Thyroid gland (tissue), 4 donors: Measurements from ENCODE around the gene HOXB3. TPM values are rescaled to one million over a fixed set of nuclear protein-coding genes. Genes with fewer than 3 reads are reported as not detected.

Source experiments
- DNase-seq, 2 donors: peaks; one replicate each; pipeline ENCODE4 v3.0.0-alpha.2; 2019
- H3K27ac ChIP-seq, 3 donors: fragments of 200-600 bp; sonication (generic); 1 replicate in 2 of 3; 2 replicates in 1 of 3; pipeline ENCODE4 v1.5.1; 2016 to 2019; ENCODE audit warnings: mild to moderate bottlenecking in 1 of 3, moderate library complexity in 1 of 3
- H3K27me3 ChIP-seq: fragments of 200-600 bp; sonication (generic); one replicate; pipeline ENCODE4 v1.5.1; 2019
- H3K36me3 ChIP-seq, 2 donors: fragments of 200-600 bp; sonication (generic); one replicate each; pipeline ENCODE4 v1.5.1; 2016 to 2019
- H3K4me1 ChIP-seq, 2 donors: fragments of 200-600 bp; sonication (generic); one replicate each; pipeline ENCODE4 v1.5.1; 2017 to 2019
- H3K4me3 ChIP-seq, 3 donors: fragments of 200-600 bp; sonication (generic); replicated peaks in 1 of 3; 1 replicate in 2 of 3; 2 replicates in 1 of 3; pipeline ENCODE4 v1.5.1; 2016; ENCODE audit warnings: mild to moderate bottlenecking in 1 of 3
- H3K9me3 ChIP-seq: fragments of 200-600 bp; sonication (generic); one replicate; pipeline ENCODE4 v1.5.1; 2017
- CTCF ChIP-seq, 6 experiments: fragments of 200-600 bp in 3 of 6; fragments of 450-650 bp in 3 of 6; sonication (generic) in 3 of 6; IDR thresholded peaks; one replicate each; pipeline ENCODE4 v1.5.1; 2016 to 2019; ENCODE audit warnings: antibody characterized with exemption in 6 of 6, mild to moderate bottlenecking in 2 of 6, inconsistent platforms in 1 of 6, moderate library complexity in 1 of 6
- POLR2A ChIP-seq, 2 donors: fragments of 450-650 bp; IDR thresholded peaks; one replicate each; pipeline ENCODE4 v1.6.1; 2017; ENCODE audit warnings: antibody characterized with exemption in 2 of 2, mild to moderate bottlenecking in 2 of 2, moderate library complexity in 1 of 2
- WGBS, 2 donors: methylation state at CpG; one replicate each; pipeline ENCODE4 v1.1.5; 2017; 5-methylcytosine and 5-hydroxymethylcytosine counted together
- intact Hi-C: fragments of 100-400 bp; cut with DNase I; formaldehyde crosslinking; loops from one replicate; pipeline ENCODE4 v1.15.1; 2023
- total RNA-seq, 4 donors: library from RNA; depleted of rRNA; stranded (reverse); fragments of >200 nt; gene quantifications; one replicate each; pipeline ENCODE4 v1.2.3, GENCODE V29; 2016

HOXB3 gene
- total RNA-seq, 4 donors from 2014 or later = 1.5 to 6.7 (median 4.3) TPM

GRCh38 chr17:48506246-48506645, 83.8 kb downstream of the HOXB3 start:
- Histone ChIP-seq H3K36me3 (no peaks in the 10 kb centered on the region), H3K4me1 (no peaks in the 10 kb centered on the region), H3K27ac (no peak overlapping the region), H3K9me3 (no peaks in the 10 kb centered on the region), H3K4me3 (no peak overlapping the region), H3K27me3 (no peaks in the 10 kb centered on the region)
- intact Hi-C loops = no loop called here
- TF ChIP-seq CTCF (IDR thresholded peaks at IDR 0.05) = no peak
- TF ChIP-seq POLR2A (IDR thresholded peaks at IDR 0.05) = no peak
- no peak for DNase-seq
- 80 to 89% methylated on average over 5 of the region's 5 CpGs for WGBS, 2 donors

- Histone ChIP-seq H3K4me1 (no peaks in the 10 kb centered on the region), H3K9me3 (no peaks in the 10 kb centered on the region), H3K27ac (no peak overlapping the region), H3K27me3 (no peaks in the 10 kb centered on the region), H3K36me3 (no peaks in the 10 kb centered on the region), H3K4me3 (no peak overlapping the region)
- WGBS, 2 donors = 50 to 63% methylated on average over 1 of the region's 1 CpG
- TF ChIP-seq CTCF (IDR thresholded peaks at IDR 0.05) (no peak), POLR2A (IDR thresholded peaks at IDR 0.05) (no peak)
- intact Hi-C loops = no loop called here
- no peak for DNase-seq
Measured at GRCh38 chr17:48505788-48506187, 84.3 kb downstream of the HOXB3 start.

DNA sequence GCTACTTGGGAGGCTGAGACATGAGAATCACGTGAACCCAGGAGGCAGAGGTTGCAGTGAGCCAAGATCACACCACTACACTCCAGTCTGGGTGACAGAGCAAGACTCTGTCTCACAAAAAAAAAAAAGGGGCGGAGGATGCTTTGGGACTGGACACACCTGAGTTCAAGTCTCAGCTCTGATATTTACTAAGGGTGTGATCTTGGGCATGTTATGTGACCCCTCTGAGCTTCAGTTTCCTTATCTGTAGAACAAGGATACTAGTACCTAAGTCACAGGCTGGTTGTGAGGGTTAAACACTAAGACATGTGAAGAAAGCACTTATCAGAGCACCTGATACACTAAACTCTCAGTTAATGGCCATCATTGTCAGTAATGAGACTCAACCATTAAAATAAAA, 85.1 kb downstream of the HOXB3 start:
- DNase-seq = no peak
- H3K36me3 ChIP-seq = no peaks in the 10 kb centered on the region
- intact Hi-C loops = no loop called here

DNA sequence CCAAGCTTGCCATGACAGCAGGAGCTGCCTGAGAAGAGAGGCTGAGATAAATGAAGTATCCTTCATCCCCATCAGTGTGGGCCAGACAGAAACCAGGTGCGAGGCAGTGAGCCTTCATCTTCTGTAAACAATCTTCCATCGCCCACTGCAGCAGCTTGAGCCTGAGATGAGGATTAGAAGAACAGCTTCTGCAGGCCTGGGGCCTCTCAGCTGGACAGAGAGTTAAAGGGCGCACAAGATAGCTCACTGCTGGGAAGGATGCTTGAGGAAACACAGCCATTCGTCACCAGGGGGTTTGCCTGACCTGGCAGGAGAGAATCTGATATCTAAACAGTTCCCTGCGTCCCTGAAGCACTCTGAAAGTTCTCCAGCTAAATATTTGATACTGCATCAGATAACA, 86.3 kb downstream of the HOXB3 start:
- intact Hi-C loops = no loop called here
- H3K27ac ChIP-seq = no peak overlapping the region

More for the DNA sequence above, 85.1 kb downstream of the HOXB3 start:
- no peak overlapping the region for H3K27ac ChIP-seq
- H3K4me3 ChIP-seq = no peak overlapping the region
- no peaks in the 10 kb centered on the region for H3K27me3 ChIP-seq
- TF ChIP-seq POLR2A (IDR thresholded peaks at IDR 0.05) = no peak
- no peak for TF ChIP-seq CTCF (IDR thresholded peaks at IDR 0.05)
- 82 to 100% methylated on average over 2 of the region's 2 CpGs for WGBS, 2 donors
- no peaks in the 10 kb centered on the region for H3K4me1 ChIP-seq
- no peaks in the 10 kb centered on the region for H3K9me3 ChIP-seq

DNA sequence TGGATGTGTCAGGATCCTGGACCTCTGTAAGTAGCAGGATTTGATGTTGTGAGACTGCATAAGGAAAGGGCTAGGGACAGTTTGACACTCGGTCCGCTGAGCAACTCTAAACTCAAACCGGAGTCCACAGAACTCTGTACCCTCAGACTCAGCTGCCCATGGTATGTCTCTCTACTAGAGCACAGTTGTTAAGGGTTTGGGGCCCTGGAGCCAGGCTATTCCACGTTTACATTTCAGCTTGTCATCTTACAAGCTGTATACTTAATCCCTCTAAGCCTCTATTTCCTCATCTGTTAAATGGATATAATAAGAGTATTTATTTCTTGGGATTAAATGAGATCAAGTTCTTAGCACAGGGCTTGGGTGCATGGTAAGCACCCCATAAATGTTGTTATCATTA, 87.1 kb downstream of the HOXB3 start:
- intact Hi-C loops = no loop called here
- Histone ChIP-seq H3K4me1 (no peaks in the 10 kb centered on the region), H3K27ac (no peak overlapping the region), H3K4me3 (no peak overlapping the region), H3K27me3 (no peaks in the 10 kb centered on the region), H3K9me3 (no peaks in the 10 kb centered on the region), H3K36me3 (no peaks in the 10 kb centered on the region)
- no peak for TF ChIP-seq POLR2A (IDR thresholded peaks at IDR 0.05)
- TF ChIP-seq CTCF (IDR thresholded peaks at IDR 0.05) = no peak
- 69 to 86% methylated on average over 4 of the region's 4 CpGs for WGBS, 2 donors
- no peak for DNase-seq

More for the DNA sequence above, 86.3 kb downstream of the HOXB3 start:
- Histone ChIP-seq H3K9me3 (no peaks in the 10 kb centered on the region), H3K4me1 (no peaks in the 10 kb centered on the region), H3K27me3 (no peaks in the 10 kb centered on the region), H3K4me3 (no peak overlapping the region), H3K36me3 (no peaks in the 10 kb centered on the region)
- TF ChIP-seq POLR2A (IDR thresholded peaks at IDR 0.05) = no peak
- TF ChIP-seq CTCF (IDR thresholded peaks at IDR 0.05) = no peak
- 70 to 77% methylated on average over 5 of the region's 5 CpGs for WGBS, 2 donors
- DNase-seq = no peak
